Measurements from ENCODE around the gene FCRL6.

Gene FCRL6

DNA sequence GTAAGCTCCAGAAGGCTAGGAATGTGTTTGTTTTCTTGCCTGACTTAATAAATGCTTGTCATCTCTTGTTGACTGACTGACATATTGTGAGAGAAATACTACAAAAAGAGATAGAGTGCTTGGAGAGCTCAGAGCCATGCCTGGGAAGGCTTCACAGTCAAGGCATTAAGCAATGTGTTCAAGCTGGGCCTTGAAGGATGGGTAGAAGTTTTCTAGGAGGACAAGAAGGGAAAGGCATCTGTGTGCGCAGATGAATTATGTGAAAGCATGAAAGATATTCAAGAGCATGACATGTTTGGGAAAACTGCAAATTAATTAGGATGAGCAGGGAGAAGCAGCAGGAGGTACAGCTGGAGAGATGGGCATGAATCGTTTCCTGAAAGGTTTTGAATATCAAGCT, 30.1 kb downstream of the FCRL6 start:
- no peak for DNase-seq (ENCODE audit: low read depth in 1 of 2, low spot score in 1 of 2)

- no peak for DNase-seq (ENCODE audit: low read depth in 1 of 2, low spot score in 1 of 2)
These were observed 33.2 kb downstream of the FCRL6 start for GRCh38 chr1:159835356-159835755.

GRCh38 chr1:159835862-159836525, 33.8 kb downstream of the FCRL6 start:
- DNase-seq (ENCODE audit: low read depth in 1 of 2, low spot score in 1 of 2), result no peak

- no peak for DNase-seq (ENCODE audit: low read depth in 1 of 2, low spot score in 1 of 2)
These were observed 36.6 kb downstream of the FCRL6 start for GRCh38 chr1:159838715-159839114.

DNA sequence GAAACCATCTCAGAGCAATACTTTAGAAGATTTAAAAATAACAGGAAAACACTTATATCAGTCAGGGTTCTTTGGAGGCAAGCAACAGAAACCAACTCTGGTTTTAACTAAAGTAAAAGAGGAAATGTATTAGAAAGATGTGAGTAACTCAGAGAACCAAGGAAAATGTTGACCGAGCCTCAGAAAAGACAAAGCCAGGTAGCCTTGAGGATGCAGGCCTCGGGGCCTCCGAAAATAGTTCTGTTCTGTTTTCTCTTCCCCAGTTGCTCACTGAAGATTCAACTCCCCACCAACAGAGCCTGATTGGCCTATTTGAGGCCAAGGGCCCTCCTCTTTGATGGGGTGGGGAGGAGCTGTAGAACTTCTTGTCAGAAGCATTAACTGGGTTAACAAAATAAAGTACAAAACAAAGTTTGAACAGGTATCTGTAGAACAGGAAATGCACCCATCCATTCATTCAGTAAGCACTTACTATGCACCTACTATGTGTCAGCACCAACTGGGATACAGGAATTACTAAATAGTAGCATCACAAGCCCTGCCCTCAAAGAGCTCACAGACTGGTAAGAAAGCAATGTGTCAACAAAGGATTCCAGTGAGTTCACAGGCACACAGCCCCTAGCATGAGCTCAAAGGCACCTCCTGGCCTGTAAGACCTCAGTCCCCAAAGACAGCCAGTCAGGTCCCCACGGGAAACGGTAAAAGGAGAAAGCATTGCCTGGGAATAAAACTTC, 37.1 kb downstream of the FCRL6 start:
- no peak for DNase-seq (ENCODE audit: low read depth in 1 of 2, low spot score in 1 of 2)

- no peak for DNase-seq (ENCODE audit: low read depth in 1 of 2, low spot score in 1 of 2)
These were observed 39.6 kb downstream of the FCRL6 start for GRCh38 chr1:159841749-159842148.

DNA sequence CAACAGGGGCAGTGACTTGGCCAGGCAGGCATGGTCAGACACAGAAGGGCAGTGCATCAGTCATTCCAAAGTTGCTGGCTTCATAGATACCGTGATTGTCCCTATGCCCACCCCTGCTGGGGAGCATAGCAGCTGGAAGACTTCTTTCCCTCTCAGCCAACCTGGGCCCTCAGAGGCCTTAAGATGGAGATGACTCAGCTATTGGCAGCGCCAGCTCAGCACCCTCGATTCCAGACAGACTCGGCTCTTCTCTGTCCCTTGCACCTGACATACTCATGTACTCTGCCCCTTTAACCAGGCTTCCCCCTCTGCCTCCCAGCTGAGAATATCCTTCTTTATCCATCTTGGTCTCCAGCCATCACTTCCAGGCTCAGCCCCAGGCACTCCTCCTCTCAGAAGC, 41.3 kb downstream of the FCRL6 start:
- DNase-seq (ENCODE audit: low read depth in 1 of 2, low spot score in 1 of 2), result no peak

GRCh38 chr1:159845751-159846629, 43.8 kb downstream of the FCRL6 start:
- no peak for DNase-seq (ENCODE audit: low read depth in 1 of 2, low spot score in 1 of 2)

DNA sequence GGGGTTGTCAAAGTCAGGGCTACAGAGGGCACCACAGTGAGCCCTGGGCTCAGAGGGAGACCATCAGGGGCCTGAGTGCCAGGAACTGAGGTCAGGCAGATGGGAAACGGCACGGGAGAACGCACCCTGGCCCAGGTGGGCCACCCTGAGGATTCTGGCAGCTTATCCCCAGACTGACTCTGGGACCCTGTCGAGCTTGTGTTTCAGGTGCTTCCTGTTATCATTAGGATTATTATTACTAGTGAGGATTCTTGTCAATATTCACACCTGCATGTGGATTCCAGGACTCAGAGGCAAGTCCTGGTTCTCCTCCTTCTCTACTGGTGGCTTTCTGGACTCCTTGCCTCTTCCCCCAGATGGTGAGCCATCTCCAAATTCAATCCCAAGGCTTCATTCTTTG, 45.1 kb downstream of the FCRL6 start:
- DNase-seq (ENCODE audit: low read depth in 1 of 2, low spot score in 1 of 2), result no peak

GRCh38 chr1:159848326-159848725, 46.2 kb downstream of the FCRL6 start:
- no peak for DNase-seq (ENCODE audit: low read depth in 1 of 2, low spot score in 1 of 2)

- no peak for DNase-seq (ENCODE audit: low read depth in 1 of 2, low spot score in 1 of 2)
These were observed 47.6 kb downstream of the FCRL6 start for GRCh38 chr1:159849626-159850366.

DNA sequence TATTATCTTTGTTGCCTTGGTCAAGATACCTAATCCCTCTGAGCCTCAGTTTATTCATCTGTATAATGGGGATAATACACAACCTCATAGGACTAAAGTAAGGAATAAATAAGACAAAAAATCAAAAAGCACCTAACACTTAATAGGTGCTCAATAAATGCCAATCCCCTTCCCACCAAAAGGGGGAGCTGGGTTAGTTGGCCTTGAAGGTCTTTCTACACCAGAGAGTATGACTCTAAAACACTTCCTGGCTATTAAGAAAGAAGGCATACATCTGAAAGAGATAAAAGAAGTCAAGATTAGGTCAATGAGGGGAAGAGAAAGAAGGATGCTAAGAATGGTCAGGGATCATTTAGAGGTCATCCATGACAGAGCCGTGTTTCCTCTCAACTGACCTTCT, 49.2 kb downstream of the FCRL6 start:
- DNase-seq (ENCODE audit: low read depth in 1 of 2, low spot score in 1 of 2), result no peak

- DNase-seq (ENCODE audit: low read depth in 1 of 2, low spot score in 1 of 2), result no peak
These were observed 51.4 kb downstream of the FCRL6 start for GRCh38 chr1:159853417-159854115.

DNA sequence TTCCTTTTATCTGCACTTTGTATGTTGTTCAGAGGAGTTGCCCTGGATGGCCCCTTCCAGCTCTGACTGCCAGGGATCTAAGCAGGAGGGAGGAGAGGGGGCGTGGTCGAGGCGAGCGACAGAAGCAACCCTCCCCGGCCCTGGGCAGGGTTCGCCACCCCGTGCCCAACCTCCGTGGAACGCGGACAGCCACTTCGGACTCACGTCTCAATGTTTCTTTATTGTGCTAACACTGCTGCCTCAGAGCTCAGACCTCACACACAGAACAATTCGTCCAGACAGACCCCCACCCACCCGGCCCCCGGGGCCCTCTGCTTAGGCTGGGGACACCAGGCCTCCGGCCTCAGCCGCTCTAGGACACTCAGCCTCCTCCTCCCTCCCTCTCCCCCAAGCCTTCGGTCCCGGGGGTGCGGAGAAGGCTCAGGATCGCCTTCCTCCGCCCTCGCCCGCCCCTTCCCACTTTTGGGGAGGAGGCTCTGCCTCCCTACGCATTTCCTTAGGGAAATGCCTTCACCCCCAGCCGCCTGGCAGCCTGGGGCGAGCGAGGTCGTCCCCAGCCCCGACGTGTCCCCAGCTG, 52.0 kb downstream of the FCRL6 start:
- DNase-seq (ENCODE audit: low read depth in 1 of 2, low spot score in 1 of 2), result no peak

DNA sequence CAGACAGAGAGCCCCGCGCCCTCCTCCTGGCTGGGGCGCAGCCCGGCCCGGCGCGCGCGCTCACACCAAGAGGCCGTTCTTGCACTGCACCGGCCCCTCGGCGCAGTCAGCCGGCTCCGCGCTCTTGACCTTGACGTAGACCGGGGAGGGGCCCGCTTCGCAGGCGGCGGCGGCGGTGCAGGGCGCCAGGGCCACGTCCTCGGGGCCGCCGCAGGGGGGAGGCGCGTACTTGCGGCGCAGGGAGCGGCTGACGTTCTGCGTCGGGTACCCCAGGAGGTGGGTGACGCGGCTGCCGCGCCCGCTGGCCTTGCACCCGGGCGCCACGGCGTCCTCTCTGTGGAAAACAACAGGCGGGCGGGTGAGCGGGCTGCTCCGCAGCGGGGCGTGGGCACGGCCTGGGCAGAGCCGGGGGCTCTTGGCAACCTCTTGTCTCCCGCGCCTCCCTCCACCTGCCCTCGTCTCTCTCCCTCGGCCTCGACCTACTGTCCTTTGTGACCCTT, 52.6 kb downstream of the FCRL6 start:
- DNase-seq (ENCODE audit: low read depth in 1 of 2, low spot score in 1 of 2), result peak; percentile 45 to 56

DNA sequence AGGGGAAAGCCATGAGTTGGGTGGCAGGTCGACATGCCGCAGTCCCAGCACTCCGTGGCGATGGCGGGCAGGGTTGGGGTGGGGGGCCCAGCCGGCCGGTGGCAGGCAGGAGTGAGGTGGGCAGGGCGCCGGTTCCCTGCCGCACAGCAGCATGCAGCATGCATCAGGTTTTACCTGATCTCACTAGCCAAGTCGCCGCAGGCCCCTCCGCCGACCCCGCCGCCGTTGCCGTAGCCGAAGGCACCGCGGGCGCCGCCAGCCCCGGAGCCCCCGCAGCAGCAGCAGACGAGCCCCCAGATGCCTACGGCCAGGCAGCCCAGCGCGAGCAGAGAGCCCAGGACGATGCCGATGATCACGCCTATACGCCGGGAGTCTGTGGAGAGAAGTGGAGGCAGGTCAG, 53.5 kb downstream of the FCRL6 start:
- no peak for DNase-seq (ENCODE audit: low read depth in 1 of 2, low spot score in 1 of 2)

- DNase-seq (ENCODE audit: low read depth in 1 of 2, low spot score in 1 of 2), result no peak
These were observed 54.4 kb downstream of the FCRL6 start for GRCh38 chr1:159856576-159856975.

- DNase-seq (ENCODE audit: low read depth in 1 of 2, low spot score in 1 of 2), result no peak
These were observed 55.7 kb downstream of the FCRL6 start for GRCh38 chr1:159857889-159858288.

DNA sequence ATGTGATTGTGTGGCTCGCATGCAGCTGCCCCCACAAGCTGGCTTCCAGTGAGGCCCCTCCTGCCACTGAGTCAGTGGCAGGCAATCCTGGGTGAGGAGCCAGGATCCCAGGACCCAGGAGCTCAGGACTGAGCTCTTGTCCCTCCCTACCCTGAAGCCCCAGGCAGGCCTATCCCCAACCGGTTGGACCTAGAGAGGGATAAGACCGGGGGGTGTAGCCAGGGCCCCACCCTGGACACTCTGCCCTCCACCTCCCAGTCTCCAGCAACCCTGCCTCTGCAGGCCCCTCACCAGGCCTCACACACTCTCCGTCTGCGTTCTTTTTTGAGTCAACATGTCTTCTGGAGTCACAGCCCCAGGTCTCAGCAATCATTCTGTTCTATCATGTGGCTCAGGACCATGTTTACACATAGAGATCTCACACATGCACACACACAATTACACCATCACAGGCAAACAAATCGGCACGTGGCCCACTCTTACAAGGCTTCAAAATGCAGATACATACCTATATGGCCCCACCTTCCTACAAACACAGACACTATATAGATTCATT, 57.7 kb downstream of the FCRL6 start:
- no peak for DNase-seq (ENCODE audit: low read depth in 1 of 2, low spot score in 1 of 2)

- DNase-seq (ENCODE audit: low read depth in 1 of 2, low spot score in 1 of 2), result no peak
These were observed 58.3 kb downstream of the FCRL6 start for GRCh38 chr1:159860456-159860855.
